Measurements from ENCODE around the gene EEIG2. TPM values are rescaled to one million over a fixed set of nuclear protein-coding genes. Genes with fewer than 3 reads are reported as not detected.

The EEIG2 gene
- total RNA-seq, 1 experiment from 2014 or later = 16.0 TPM

DNA sequence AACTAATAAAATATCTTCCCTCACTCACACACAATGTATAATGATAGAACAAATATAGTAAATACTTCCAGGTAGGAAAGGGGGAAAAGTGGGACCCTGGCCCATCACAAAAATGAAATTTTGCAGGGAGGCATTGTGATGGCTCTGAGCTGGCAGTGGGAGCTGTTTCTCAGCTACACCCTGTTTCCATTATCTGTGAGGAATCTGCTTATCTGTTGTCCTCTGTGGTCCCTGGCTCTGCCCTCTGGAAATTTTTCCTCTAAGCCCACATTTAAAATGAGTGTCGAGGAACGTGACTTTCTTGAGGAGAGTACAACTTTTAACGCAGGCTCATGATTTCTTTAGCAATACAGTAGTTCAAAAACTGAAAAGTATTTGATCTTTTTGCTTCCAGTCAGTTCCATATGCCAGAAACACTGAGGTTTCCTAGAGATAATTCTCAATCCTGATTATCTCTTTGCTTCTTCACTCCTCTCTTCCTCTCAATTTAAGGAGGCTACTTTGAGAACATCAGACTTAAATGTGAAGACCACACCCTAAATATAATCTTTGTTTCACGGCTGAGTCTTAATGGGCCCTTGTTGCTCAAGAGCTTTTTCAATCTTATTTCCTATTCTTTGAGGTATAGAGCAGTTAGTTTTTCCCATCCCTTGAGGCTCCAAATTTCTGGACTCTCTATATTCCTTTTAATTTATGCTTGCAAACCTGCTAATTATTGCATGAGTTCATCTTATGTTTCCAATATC lies 5.0 kb upstream of the EEIG2 start:
- Histone ChIP-seq H3K27me3 (ENCODE audit: insufficient read depth, low read length) (no peaks in the 10 kb centered on the region), H3K4me2 (ENCODE audit: low read length) (no peak overlapping the region), H3K9me3 (ENCODE audit: control insufficient read depth in 1 of 2, insufficient read depth in 1 of 2, low read depth in 1 of 2, low read length in 2 of 2) (no peaks in the 10 kb centered on the region), H2AFZ (ENCODE audit: low read depth, low read length, poor library complexity, severe bottlenecking) (no peak overlapping the region), H3K36me3 (ENCODE audit: control insufficient read depth in 1 of 2, insufficient read depth in 2 of 2, low read length in 2 of 2) (no peaks in the 10 kb centered on the region), H3K79me2 (ENCODE audit: insufficient read depth, low read length) (no peaks in the 10 kb centered on the region), H3K4me1 (ENCODE audit: control insufficient read depth in 1 of 2, insufficient read depth in 2 of 2, low read length in 2 of 2) (peaks cover 5 to 7% of the 10 kb centered on the region in 2 experiments; a peak in 3 of 4 replicates), H3K27ac (ENCODE audit: low read depth, low read length) (no peak overlapping the region), H3K9me2 (ENCODE audit: insufficient read depth) (no peaks in the 10 kb centered on the region), H3K4me3 (replicated peaks in 1 of 2; ENCODE audit: low read depth in 1 of 2, low read length in 2 of 2) (no peak overlapping the region), H3K9ac (ENCODE audit: low read length) (no peak overlapping the region), H4K20me1 (ENCODE audit: insufficient read depth) (no peaks in the 10 kb centered on the region)
- ATAC-seq (no peak), DNase-seq (ENCODE audit: low read depth, low spot score) (no peak)
- intact Hi-C loops (cut with micrococcal nuclease) = no loop called here
- ChIA-PET RAD21 (ENCODE audit: low non-redundant PET in 1 of 2, low total read pairs in 2 of 2, uncharacterized antibody in 2 of 2, unreplicated experiment in 2 of 2) (no interaction called here), CTCF (no interaction called here), POLR2A (no interaction called here)
- no TSS peak for BruUV-seq (replicated peaks)
- TF ChIP-seq JUND (IDR thresholded peaks at IDR 0.05) (no peak), EGR1 (IDR thresholded peaks at IDR 0.05; ENCODE audit: low read depth) (no peak), ZBTB33 (IDR thresholded peaks at IDR 0.05; ENCODE audit: extremely low read depth, insufficient replicate concordance, low read length) (no peak), EZH2phosphoT487 (IDR thresholded peaks at IDR 0.05; ENCODE audit: borderline replicate concordance) (no peak), POLR2AphosphoS5 (IDR thresholded peaks at IDR 0.05; ENCODE audit: low read depth, low read length) (no peak)
- TF ChIP-seq, protein P1, sequence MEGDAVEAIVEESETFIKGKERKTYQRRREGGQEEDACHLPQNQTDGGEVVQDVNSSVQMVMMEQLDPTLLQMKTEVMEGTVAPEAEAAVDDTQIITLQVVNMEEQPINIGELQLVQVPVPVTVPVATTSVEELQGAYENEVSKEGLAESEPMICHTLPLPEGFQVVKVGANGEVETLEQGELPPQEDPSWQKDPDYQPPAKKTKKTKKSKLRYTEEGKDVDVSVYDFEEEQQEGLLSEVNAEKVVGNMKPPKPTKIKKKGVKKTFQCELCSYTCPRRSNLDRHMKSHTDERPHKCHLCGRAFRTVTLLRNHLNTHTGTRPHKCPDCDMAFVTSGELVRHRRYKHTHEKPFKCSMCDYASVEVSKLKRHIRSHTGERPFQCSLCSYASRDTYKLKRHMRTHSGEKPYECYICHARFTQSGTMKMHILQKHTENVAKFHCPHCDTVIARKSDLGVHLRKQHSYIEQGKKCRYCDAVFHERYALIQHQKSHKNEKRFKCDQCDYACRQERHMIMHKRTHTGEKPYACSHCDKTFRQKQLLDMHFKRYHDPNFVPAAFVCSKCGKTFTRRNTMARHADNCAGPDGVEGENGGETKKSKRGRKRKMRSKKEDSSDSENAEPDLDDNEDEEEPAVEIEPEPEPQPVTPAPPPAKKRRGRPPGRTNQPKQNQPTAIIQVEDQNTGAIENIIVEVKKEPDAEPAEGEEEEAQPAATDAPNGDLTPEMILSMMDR (IDR thresholded peaks at IDR 0.05 in 2 of 3, conservative IDR thresholded peaks at IDR 0.05 in 1 of 3; ENCODE audit: borderline replicate concordance in 1 of 3, insufficient read depth in 1 of 3, low read depth in 2 of 3, low read length in 2 of 3) = no peak
